Tibial nerve (tissue), 4 donors: ENCODE measurements around the gene MS4A6E. TPM values are rescaled to one million over a fixed set of nuclear protein-coding genes. Genes with fewer than 3 reads are reported as not detected.
"Not testable (repeated sequence)": the region's sequence is repeated elsewhere in the genome, so short reads cannot be mapped to it uniquely, and the experiment has no call there.

Experiments
- DNase-seq, 2 donors: peaks; one replicate each; pipeline ENCODE4 v3.0.0-alpha.2; 2019; ENCODE audit warnings: low spot score in 2 of 2
- H3K27ac ChIP-seq, 4 donors: fragments of 200-600 bp; sonication (generic) in 3 of 4; one replicate each; pipeline ENCODE4 v1.5.1; 2017 to 2019; ENCODE audit warnings: mild to moderate bottlenecking in 1 of 4
- H3K27me3 ChIP-seq, 2 donors: fragments of 200-600 bp; sonication (generic) in 1 of 2; one replicate each; pipeline versions ENCODE4 v1.5.1 to v1.6.0; 2017 to 2019
- H3K36me3 ChIP-seq, 3 donors: fragments of 200-600 bp; sonication (generic); one replicate each; pipeline ENCODE4 v1.5.1; 2018 to 2019
- H3K4me1 ChIP-seq, 4 donors: fragments of 200-600 bp; sonication (generic) in 3 of 4; one replicate each; pipeline ENCODE4 v1.5.1; 2017 to 2019
- H3K4me3 ChIP-seq, 4 donors: fragments of 200-600 bp; sonication (generic) in 3 of 4; one replicate each; pipeline ENCODE4 v1.5.1; 2017 to 2019; ENCODE audit warnings: mild to moderate bottlenecking in 1 of 4, moderate library complexity in 1 of 4
- H3K9me3 ChIP-seq, 4 donors: fragments of 200-600 bp; sonication (generic) in 3 of 4; one replicate each; pipeline ENCODE4 v1.5.1; 2017 to 2019
- CTCF ChIP-seq, 5 experiments: fragments of 200-600 bp in 3 of 5; fragments of 450-650 bp in 2 of 5; sonication (generic) in 3 of 5; IDR thresholded peaks; one replicate each; pipeline ENCODE4 v1.5.1; 2016 to 2019; ENCODE audit warnings: antibody characterized with exemption in 5 of 5, mild to moderate bottlenecking in 3 of 5, moderate library complexity in 2 of 5
- EP300 ChIP-seq, 2 donors: sonication (generic); formaldehyde crosslinking; IDR thresholded peaks; one replicate each; pipeline ENCODE4 v1.6.1; 2017; ENCODE audit warnings: antibody characterized with exemption in 2 of 2, mild to moderate bottlenecking in 1 of 2
- POLR2A ChIP-seq, 2 donors: fragments of 450-650 bp; IDR thresholded peaks; one replicate each; pipeline ENCODE4 v1.6.1; 2017; ENCODE audit warnings: antibody characterized with exemption in 2 of 2, mild to moderate bottlenecking in 2 of 2, moderate library complexity in 2 of 2
- WGBS, 2 donors: methylation state at CpG; one replicate each; pipeline ENCODE4 v1.1.5; 2018; 5-methylcytosine and 5-hydroxymethylcytosine counted together
- total RNA-seq, 4 donors: library from RNA; depleted of rRNA; stranded (reverse); fragments of >200 nt; gene quantifications; one replicate each; pipeline ENCODE4 v1.1.0, GENCODE V29; 2016

The MS4A6E gene
- not detected for total RNA-seq

- Histone ChIP-seq H3K9me3 (peaks cover 0 to 37% (median 3%) of the 10 kb centered on the region in 4 donors), H3K4me1 (no peaks in the 10 kb centered on the region), H3K27ac (no peak within 1 kb of the TSS), H3K36me3 (no peaks in the 10 kb centered on the region), H3K4me3 (no peak within 1 kb of the TSS), H3K27me3 (no peaks in the 10 kb centered on the region)
- no peak for DNase-seq
- 36 to 81% methylated on average over 1 of the region's 1 CpG for WGBS, 2 donors
- no peak for TF ChIP-seq POLR2A (IDR thresholded peaks at IDR 0.05)
- no peak for TF ChIP-seq EP300 (IDR thresholded peaks at IDR 0.05)
Observed at GRCh38 chr11:60326955-60327354, at the start of gene MS4A6E. Gene MS4A6E, plus strand, starts transcription at chr11:60327255. Its CDS starts 7,641 bp downstream, at chr11:60334896.

- Histone ChIP-seq H3K36me3 (no peaks in the 10 kb centered on the region), H3K4me1 (no peaks in the 10 kb centered on the region), H3K27ac (peak within 1 kb of the TSS in 3 of 4 donors; percentile 16 to 78 (median 52)), H3K9me3 (no peaks in the 10 kb centered on the region), H3K27me3 (no peaks in the 10 kb centered on the region), H3K4me3 (peak within 1 kb of the TSS in 1 of 4 donors; percentile 36)
- TF ChIP-seq CTCF (IDR thresholded peaks at IDR 0.05) (no peak), POLR2A (IDR thresholded peaks at IDR 0.05) (no peak), EP300 (IDR thresholded peaks at IDR 0.05) (peak; percentile 27 to 61)
- 71 to 93% methylated on average over 3 of the region's 3 CpGs for WGBS, 2 donors
- peak in 1 of 2 donors; percentile 30 for DNase-seq
Observed at GRCh38 chr11:60280412-60280811, 46.6 kb upstream of the MS4A6E start, which contains the start of gene MS4A4A. Gene MS4A4A, plus strand, starts transcription at chr11:60280666. Its CDS starts 10 bp downstream, at chr11:60280676.

GRCh38 chr11:60281485-60281884 lies 45.6 kb upstream of the MS4A6E start:
- 39 to 75% methylated on average over 2 of the region's 2 CpGs for WGBS, 2 donors
- H3K4me1 ChIP-seq: no peaks in the 10 kb centered on the region
- peak overlapping the region in 3 of 4 donors; percentile 16 to 78 (median 52) for H3K27ac ChIP-seq
- no peaks in the 10 kb centered on the region for H3K9me3 ChIP-seq
- H3K36me3 ChIP-seq: no peaks in the 10 kb centered on the region
- no peak for DNase-seq
- no peak for TF ChIP-seq POLR2A (IDR thresholded peaks at IDR 0.05)
- TF ChIP-seq EP300 (IDR thresholded peaks at IDR 0.05): no peak
- H3K4me3 ChIP-seq: peak overlapping the region in 2 of 4 donors; percentile 15 to 36
- H3K27me3 ChIP-seq: no peaks in the 10 kb centered on the region

- TF ChIP-seq EP300 (IDR thresholded peaks at IDR 0.05) (no peak), CTCF (IDR thresholded peaks at IDR 0.05) (no peak), POLR2A (IDR thresholded peaks at IDR 0.05) (no peak)
- WGBS, 2 donors: 68 to 77% methylated on average over 2 of the region's 2 CpGs
- H3K4me3 ChIP-seq: peak overlapping the region in 2 of 4 donors; percentile 3 to 36
- no peaks in the 10 kb centered on the region for H3K4me1 ChIP-seq
- no peaks in the 10 kb centered on the region for H3K9me3 ChIP-seq
- H3K27me3 ChIP-seq: no peaks in the 10 kb centered on the region
- no peaks in the 10 kb centered on the region for H3K36me3 ChIP-seq
- peak overlapping the region in 3 of 4 donors; percentile 12 to 78 (median 52) for H3K27ac ChIP-seq
- no peak for DNase-seq
Observed at GRCh38 chr11:60282286-60282685, 44.8 kb upstream of the MS4A6E start.

GRCh38 chr11:60285411-60286126 lies 41.5 kb upstream of the MS4A6E start:
- not testable (repeated sequence) for H3K36me3 ChIP-seq, DNase-seq, H3K4me1 ChIP-seq, H3K4me3 ChIP-seq, H3K27me3 ChIP-seq
- 19 to 31% methylated on average over 7 of the region's 7 CpGs for WGBS, 2 donors
- Histone ChIP-seq H3K27ac (peak overlapping the region in 1 of 4 donors; percentile 16), H3K9me3 (peaks cover 0 to 19% (median 0%) of the 10 kb centered on the region in 4 donors)

- Histone ChIP-seq H3K4me1 (no peaks in the 10 kb centered on the region), H3K27ac (no peak overlapping the region), H3K27me3 (no peaks in the 10 kb centered on the region), H3K9me3 (peaks cover 0 to 19% (median 0%) of the 10 kb centered on the region in 4 donors), H3K4me3 (no peak overlapping the region), H3K36me3 (no peaks in the 10 kb centered on the region)
- no peak for TF ChIP-seq POLR2A (IDR thresholded peaks at IDR 0.05)
- no peak for TF ChIP-seq CTCF (IDR thresholded peaks at IDR 0.05)
- TF ChIP-seq EP300 (IDR thresholded peaks at IDR 0.05): no peak
- no peak for DNase-seq
- 89 to 100% methylated on average over 1 of the region's 1 CpG for WGBS, 2 donors
Observed at GRCh38 chr11:60288531-60288930, 38.5 kb upstream of the MS4A6E start.
